Measurements from ENCODE around the gene INHBC. TPM values are rescaled to one million over a fixed set of nuclear protein-coding genes. Genes with fewer than 3 reads are reported as not detected.
"Not testable (repeated sequence)": the region's sequence is repeated elsewhere in the genome, so short reads cannot be mapped to it uniquely, and the experiment has no call there.

Gene INHBC
- total RNA-seq, 1 donor from 2014 or later: not detected

GRCh38 chr12:57483466-57483865 is 48.9 kb downstream of the INHBC start:
- Mint-ChIP-seq H3K9me3 (no peaks in the 10 kb centered on the region), H3K4me1 (peaks cover 36% of the 10 kb centered on the region), H3K27me3 (peaks cover 2% of the 10 kb centered on the region), H3K36me3 (ENCODE audit: low read depth) (peaks cover 16% of the 10 kb centered on the region), H3K27ac (peak overlapping the region; percentile 17), H3K4me3 (no peak overlapping the region)
- no peak for DNase-seq
- intact Hi-C loops (cut with micrococcal nuclease): no loop called here

GRCh38 chr12:57485695-57486094 is 51.1 kb downstream of the INHBC start:
- no peak overlapping the region for H3K4me3 Mint-ChIP-seq
- peaks cover 28% of the 10 kb centered on the region for H3K4me1 Mint-ChIP-seq
- no peak overlapping the region for H3K27ac Mint-ChIP-seq
- no peaks in the 10 kb centered on the region for H3K9me3 Mint-ChIP-seq
- intact Hi-C loops (cut with micrococcal nuclease): no loop called here
- peaks cover 31% of the 10 kb centered on the region for H3K36me3 Mint-ChIP-seq (ENCODE audit: low read depth)
- DNase-seq: no peak
- H3K27me3 Mint-ChIP-seq: peaks cover 2% of the 10 kb centered on the region

GRCh38 chr12:57487055-57487596 is 52.5 kb downstream of the INHBC start:
- H3K9me3 Mint-ChIP-seq: no peaks in the 10 kb centered on the region
- H3K27ac Mint-ChIP-seq: peak overlapping the region; percentile 93
- H3K4me1 Mint-ChIP-seq: peaks cover 23% of the 10 kb centered on the region
- DNase-seq: no peak
- H3K36me3 Mint-ChIP-seq (ENCODE audit: low read depth): peaks cover 39% of the 10 kb centered on the region
- intact Hi-C loops (cut with micrococcal nuclease): loop anchor here (1.0 kb wide), 3 partner anchors 8 to 60 kb away; partner anchors contain the start of genes ARHGAP9, DCTN2 and DDIT3
- H3K4me3 Mint-ChIP-seq: no peak overlapping the region
- peaks cover 2% of the 10 kb centered on the region for H3K27me3 Mint-ChIP-seq

- H3K36me3 Mint-ChIP-seq (ENCODE audit: low read depth): peaks cover 46% of the 10 kb centered on the region
- H3K4me3 Mint-ChIP-seq: peak within 1 kb of the TSS; percentile 96
- DNase-seq: peak; percentile 98
- peaks cover 27% of the 10 kb centered on the region for H3K4me1 Mint-ChIP-seq
- intact Hi-C loops (cut with micrococcal nuclease): loop anchor here (1.0 kb wide), 3 partner anchors 8 to 60 kb away; partner anchors contain the start of genes ARHGAP9, DCTN2 and DDIT3
- H3K27me3 Mint-ChIP-seq: peaks cover 2% of the 10 kb centered on the region
- no peaks in the 10 kb centered on the region for H3K9me3 Mint-ChIP-seq
- peak within 1 kb of the TSS; percentile 93 for H3K27ac Mint-ChIP-seq
Observed at GRCh38 chr12:57487597-57488401, 53.2 kb downstream of the INHBC start, which contains the start of gene MARS1. Gene MARS1 (plus strand): TSS chr12:57488068. CDS start chr12:57488091, 23 bp downstream.

- H3K4me1 Mint-ChIP-seq: peaks cover 26% of the 10 kb centered on the region
- intact Hi-C loops (cut with micrococcal nuclease): no loop called here
- H3K36me3 Mint-ChIP-seq (ENCODE audit: low read depth): peaks cover 48% of the 10 kb centered on the region
- peaks cover 2% of the 10 kb centered on the region for H3K27me3 Mint-ChIP-seq
- peak overlapping the region; percentile 93 for H3K27ac Mint-ChIP-seq
- peak overlapping the region; percentile 96 for H3K4me3 Mint-ChIP-seq
- H3K9me3 Mint-ChIP-seq: no peaks in the 10 kb centered on the region
- peak; percentile 68 for DNase-seq
Observed at GRCh38 chr12:57488402-57489156, 54.0 kb downstream of the INHBC start.

GRCh38 chr12:57489157-57489641 is 54.6 kb downstream of the INHBC start:
- Mint-ChIP-seq H3K36me3 (ENCODE audit: low read depth) (peaks cover 51% of the 10 kb centered on the region), H3K27me3 (peaks cover 2% of the 10 kb centered on the region), H3K4me3 (peak overlapping the region; percentile 96), H3K4me1 (peaks cover 26% of the 10 kb centered on the region), H3K9me3 (no peaks in the 10 kb centered on the region), H3K27ac (peak overlapping the region; percentile 93)
- no peak for DNase-seq
- intact Hi-C loops (cut with micrococcal nuclease): no loop called here

- peaks cover 54% of the 10 kb centered on the region for H3K36me3 Mint-ChIP-seq (ENCODE audit: low read depth)
- intact Hi-C loops (cut with micrococcal nuclease): no loop called here
Observed at GRCh38 chr12:57490126-57490525, 55.5 kb downstream of the INHBC start.

GRCh38 chr12:57491393-57492280 is 57.1 kb downstream of the INHBC start:
- no peak for DNase-seq
- peaks cover 26% of the 10 kb centered on the region for H3K4me1 Mint-ChIP-seq
- peaks cover 2% of the 10 kb centered on the region for H3K27me3 Mint-ChIP-seq
- H3K4me3 Mint-ChIP-seq: peak overlapping the region; percentile 8
- H3K27ac Mint-ChIP-seq: peak overlapping the region; percentile 81
- H3K36me3 Mint-ChIP-seq (ENCODE audit: low read depth): peaks cover 67% of the 10 kb centered on the region
- intact Hi-C loops (cut with micrococcal nuclease): no loop called here
- no peaks in the 10 kb centered on the region for H3K9me3 Mint-ChIP-seq

More at GRCh38 chr12:57490126-57490525, 55.5 kb downstream of the INHBC start:
- peaks cover 26% of the 10 kb centered on the region for H3K4me1 Mint-ChIP-seq
- H3K9me3 Mint-ChIP-seq: no peaks in the 10 kb centered on the region
- peak overlapping the region; percentile 29 for H3K27ac Mint-ChIP-seq
- H3K4me3 Mint-ChIP-seq: peak overlapping the region; percentile 96
- H3K27me3 Mint-ChIP-seq: peaks cover 2% of the 10 kb centered on the region
- no peak for DNase-seq

- peaks cover 18% of the 10 kb centered on the region for H3K4me1 Mint-ChIP-seq
- H3K27me3 Mint-ChIP-seq; H3K9me3 Mint-ChIP-seq; H3K4me3 Mint-ChIP-seq; DNase-seq; intact Hi-C loops (cut with micrococcal nuclease); H3K27ac Mint-ChIP-seq: not testable (repeated sequence)
- H3K36me3 Mint-ChIP-seq (ENCODE audit: low read depth): peaks cover 73% of the 10 kb centered on the region
Observed at GRCh38 chr12:57495051-57495701, 60.6 kb downstream of the INHBC start.

- intact Hi-C loops (cut with micrococcal nuclease): no loop called here
- Mint-ChIP-seq H3K27ac (peak overlapping the region; percentile 31), H3K27me3 (no peaks in the 10 kb centered on the region), H3K4me3 (no peak overlapping the region), H3K36me3 (ENCODE audit: low read depth) (peaks cover 74% of the 10 kb centered on the region), H3K4me1 (peaks cover 14% of the 10 kb centered on the region), H3K9me3 (peaks cover 4% of the 10 kb centered on the region)
- no peak for DNase-seq
Observed at GRCh38 chr12:57496822-57497221, 62.2 kb downstream of the INHBC start.

GRCh38 chr12:57497223-57498131 is 62.9 kb downstream of the INHBC start:
- no peaks in the 10 kb centered on the region for H3K27me3 Mint-ChIP-seq
- H3K9me3 Mint-ChIP-seq: peaks cover 4% of the 10 kb centered on the region
- H3K4me3 Mint-ChIP-seq: no peak overlapping the region
- intact Hi-C loops (cut with micrococcal nuclease): no loop called here
- peaks cover 74% of the 10 kb centered on the region for H3K36me3 Mint-ChIP-seq (ENCODE audit: low read depth)
- no peak for DNase-seq
- peaks cover 13% of the 10 kb centered on the region for H3K4me1 Mint-ChIP-seq
- peak overlapping the region; percentile 31 for H3K27ac Mint-ChIP-seq

GRCh38 chr12:57498132-57498502 is 63.5 kb downstream of the INHBC start:
- Mint-ChIP-seq H3K9me3 (peaks cover 4% of the 10 kb centered on the region), H3K4me1 (peaks cover 8% of the 10 kb centered on the region), H3K27me3 (no peaks in the 10 kb centered on the region), H3K36me3 (ENCODE audit: low read depth) (peaks cover 72% of the 10 kb centered on the region), H3K4me3 (no peak overlapping the region), H3K27ac (no peak overlapping the region)
- DNase-seq: no peak
- intact Hi-C loops (cut with micrococcal nuclease): no loop called here

Measured in activated CD4-positive, alpha-beta T cell treated with anti-CD3 and anti-CD28 coated beads, Interleukin-2, amount 10 ng/mL, durations not matched to agents 24 days and 14 days (primary cell).